ENCODE results near the gene TMEM52. TPM values are rescaled to one million over a fixed set of nuclear protein-coding genes. Genes with fewer than 3 reads are reported as not detected.

The TMEM52 gene
- total RNA-seq, 4 donors from 2014 or later: 1.7 TPM; not detected in 3

DNA sequence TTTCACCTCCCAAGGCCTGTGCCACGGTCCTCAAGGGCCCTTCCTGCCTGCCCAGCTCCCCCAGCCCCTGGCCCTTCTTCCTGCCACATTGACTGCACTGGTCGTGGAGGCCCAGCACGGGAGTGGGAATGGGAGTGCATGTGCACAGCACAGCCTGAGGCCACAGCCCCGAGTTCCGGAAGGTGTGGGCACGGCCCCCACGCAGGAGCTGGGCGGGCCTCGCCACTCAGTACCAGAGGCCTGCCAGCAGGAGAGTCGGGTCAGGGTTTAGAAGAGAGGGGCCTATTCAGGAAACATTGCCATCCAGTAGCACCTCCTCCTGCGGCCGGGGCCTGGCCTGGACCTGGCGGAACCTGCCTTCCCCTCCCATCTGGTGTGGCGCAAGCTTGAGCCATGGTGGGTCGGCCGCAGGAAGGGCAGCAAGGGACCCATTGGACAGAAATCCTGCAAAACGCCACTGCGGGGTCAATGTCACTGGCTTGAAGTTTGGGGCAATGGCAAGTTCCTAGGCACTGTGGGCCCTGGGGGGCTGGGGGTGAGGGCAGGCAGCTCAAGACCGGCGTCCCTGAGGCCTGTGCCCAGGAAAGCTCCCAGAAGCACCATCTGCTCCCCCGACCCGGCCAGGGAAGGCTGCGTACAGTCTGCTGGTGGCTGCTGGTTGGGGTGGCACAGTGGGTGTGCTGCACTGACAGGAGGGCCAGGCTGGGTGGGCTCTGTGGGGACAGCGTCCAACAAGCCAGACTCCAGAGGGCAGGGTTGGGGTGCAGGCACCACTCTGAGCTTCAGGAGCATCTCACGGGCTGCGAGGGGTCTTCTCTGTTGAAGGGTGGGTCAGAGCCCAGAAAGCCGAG lies 1.8 kb upstream of the TMEM52 start:
- Histone ChIP-seq H3K27ac (no peak overlapping the region), H3K27me3 (no peaks in the 10 kb centered on the region), H3K36me3 (no peaks in the 10 kb centered on the region), H3K4me1 (peaks cover 0 to 14% of the 10 kb centered on the region in 2 donors), H3K9me3 (no peaks in the 10 kb centered on the region), H3K4me3 (no peak overlapping the region)
- intact Hi-C loops (cut with DNase I; ENCODE audit: low total_unique reads): no loop called here
- DNase-seq: no peak
- TF ChIP-seq, protein P1, sequence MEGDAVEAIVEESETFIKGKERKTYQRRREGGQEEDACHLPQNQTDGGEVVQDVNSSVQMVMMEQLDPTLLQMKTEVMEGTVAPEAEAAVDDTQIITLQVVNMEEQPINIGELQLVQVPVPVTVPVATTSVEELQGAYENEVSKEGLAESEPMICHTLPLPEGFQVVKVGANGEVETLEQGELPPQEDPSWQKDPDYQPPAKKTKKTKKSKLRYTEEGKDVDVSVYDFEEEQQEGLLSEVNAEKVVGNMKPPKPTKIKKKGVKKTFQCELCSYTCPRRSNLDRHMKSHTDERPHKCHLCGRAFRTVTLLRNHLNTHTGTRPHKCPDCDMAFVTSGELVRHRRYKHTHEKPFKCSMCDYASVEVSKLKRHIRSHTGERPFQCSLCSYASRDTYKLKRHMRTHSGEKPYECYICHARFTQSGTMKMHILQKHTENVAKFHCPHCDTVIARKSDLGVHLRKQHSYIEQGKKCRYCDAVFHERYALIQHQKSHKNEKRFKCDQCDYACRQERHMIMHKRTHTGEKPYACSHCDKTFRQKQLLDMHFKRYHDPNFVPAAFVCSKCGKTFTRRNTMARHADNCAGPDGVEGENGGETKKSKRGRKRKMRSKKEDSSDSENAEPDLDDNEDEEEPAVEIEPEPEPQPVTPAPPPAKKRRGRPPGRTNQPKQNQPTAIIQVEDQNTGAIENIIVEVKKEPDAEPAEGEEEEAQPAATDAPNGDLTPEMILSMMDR (IDR thresholded peaks at IDR 0.05): no peak
- TF ChIP-seq POLR2A (IDR thresholded peaks at IDR 0.05): no peak

DNA sequence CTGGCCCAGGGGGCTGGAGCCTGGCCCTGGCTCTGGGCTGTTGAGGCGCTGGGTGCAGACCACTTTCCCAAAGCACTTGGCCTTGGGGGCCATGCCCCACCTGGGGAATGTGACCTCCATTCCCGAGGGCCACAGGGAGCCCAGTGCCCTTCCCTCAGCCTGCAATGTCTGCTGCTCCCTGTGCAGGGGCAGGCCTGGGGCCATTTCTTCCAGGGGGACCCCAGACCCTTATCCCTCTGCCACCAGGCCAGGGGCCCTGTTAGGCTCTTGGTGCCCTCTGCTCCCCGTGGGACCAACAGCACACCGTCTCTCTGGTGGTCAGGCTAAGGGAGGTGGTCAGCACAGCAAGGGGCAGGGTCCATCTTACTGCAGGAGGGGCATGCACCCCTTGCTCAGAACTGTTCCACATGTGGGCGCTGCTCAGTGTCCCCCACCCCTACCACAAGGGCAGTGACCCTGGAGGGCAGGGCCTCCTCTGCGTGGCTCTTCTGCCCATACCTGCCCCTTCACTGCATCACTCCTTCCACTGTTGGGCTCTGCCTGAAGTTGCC lies 1.1 kb upstream of the TMEM52 start:
- peaks cover 0 to 14% of the 10 kb centered on the region in 2 donors for H3K4me1 ChIP-seq
- no peak for TF ChIP-seq POLR2A (IDR thresholded peaks at IDR 0.05)
- TF ChIP-seq, protein P1 (IDR thresholded peaks at IDR 0.05): no peak
- no peak overlapping the region for H3K4me3 ChIP-seq
- no peaks in the 10 kb centered on the region for H3K36me3 ChIP-seq
- H3K27ac ChIP-seq: peak overlapping the region in 1 of 2 donors; percentile 72
- intact Hi-C loops (cut with DNase I; ENCODE audit: low total_unique reads): no loop called here
- DNase-seq: no peak
- H3K9me3 ChIP-seq: no peaks in the 10 kb centered on the region
- H3K27me3 ChIP-seq: no peaks in the 10 kb centered on the region

DNA sequence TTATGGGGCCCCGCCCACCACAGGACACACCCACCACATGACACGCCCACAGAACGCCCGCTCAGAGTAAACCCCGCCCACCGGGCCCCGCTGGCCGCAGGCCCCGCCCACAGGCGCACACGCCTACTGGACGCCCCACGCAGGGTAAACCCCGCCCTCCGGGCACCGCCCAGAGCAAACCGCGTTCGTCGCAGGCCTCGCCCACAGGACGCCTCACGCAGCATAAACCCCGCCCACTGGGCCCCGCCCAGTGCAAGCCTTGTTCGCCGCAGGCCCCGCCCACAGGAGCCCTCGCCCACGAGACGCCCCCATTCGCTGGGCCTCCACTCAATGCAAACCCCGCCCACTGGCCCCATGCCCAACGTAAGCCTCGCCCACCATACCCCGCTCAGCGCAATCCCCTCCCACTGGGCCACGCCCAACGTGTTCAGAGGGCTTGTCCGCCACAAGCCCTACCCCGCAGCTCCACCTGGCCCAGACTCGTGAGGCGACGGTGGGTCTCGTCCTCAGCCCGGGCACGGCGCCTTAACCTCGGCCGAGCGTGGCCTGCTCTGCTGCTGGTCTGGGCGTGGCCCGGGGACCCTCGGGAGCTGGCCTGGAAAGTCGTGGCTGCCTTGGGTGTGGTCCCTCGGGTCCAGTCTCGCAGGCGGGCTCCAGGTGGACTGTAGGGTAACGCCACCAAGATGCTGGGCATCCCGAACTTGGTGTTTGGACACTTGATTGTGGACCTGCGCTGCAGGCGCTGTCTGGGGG lies 401 bp upstream of the TMEM52 start:
- H3K36me3 ChIP-seq: no peaks in the 10 kb centered on the region
- H3K4me1 ChIP-seq: peaks cover 0 to 14% of the 10 kb centered on the region in 2 donors
- TF ChIP-seq, protein P1 (IDR thresholded peaks at IDR 0.05): no peak
- peak in 1 of 2 donors; percentile 25 for TF ChIP-seq POLR2A (IDR thresholded peaks at IDR 0.05)
- peak overlapping the region in 1 of 2 donors; percentile 57 for H3K4me3 ChIP-seq
- no peaks in the 10 kb centered on the region for H3K27me3 ChIP-seq
- H3K27ac ChIP-seq: peak overlapping the region in 1 of 2 donors; percentile 72
- no peaks in the 10 kb centered on the region for H3K9me3 ChIP-seq
- intact Hi-C loops (cut with DNase I; ENCODE audit: low total_unique reads): no loop called here
- DNase-seq: peak; percentile 97 to 98

DNA sequence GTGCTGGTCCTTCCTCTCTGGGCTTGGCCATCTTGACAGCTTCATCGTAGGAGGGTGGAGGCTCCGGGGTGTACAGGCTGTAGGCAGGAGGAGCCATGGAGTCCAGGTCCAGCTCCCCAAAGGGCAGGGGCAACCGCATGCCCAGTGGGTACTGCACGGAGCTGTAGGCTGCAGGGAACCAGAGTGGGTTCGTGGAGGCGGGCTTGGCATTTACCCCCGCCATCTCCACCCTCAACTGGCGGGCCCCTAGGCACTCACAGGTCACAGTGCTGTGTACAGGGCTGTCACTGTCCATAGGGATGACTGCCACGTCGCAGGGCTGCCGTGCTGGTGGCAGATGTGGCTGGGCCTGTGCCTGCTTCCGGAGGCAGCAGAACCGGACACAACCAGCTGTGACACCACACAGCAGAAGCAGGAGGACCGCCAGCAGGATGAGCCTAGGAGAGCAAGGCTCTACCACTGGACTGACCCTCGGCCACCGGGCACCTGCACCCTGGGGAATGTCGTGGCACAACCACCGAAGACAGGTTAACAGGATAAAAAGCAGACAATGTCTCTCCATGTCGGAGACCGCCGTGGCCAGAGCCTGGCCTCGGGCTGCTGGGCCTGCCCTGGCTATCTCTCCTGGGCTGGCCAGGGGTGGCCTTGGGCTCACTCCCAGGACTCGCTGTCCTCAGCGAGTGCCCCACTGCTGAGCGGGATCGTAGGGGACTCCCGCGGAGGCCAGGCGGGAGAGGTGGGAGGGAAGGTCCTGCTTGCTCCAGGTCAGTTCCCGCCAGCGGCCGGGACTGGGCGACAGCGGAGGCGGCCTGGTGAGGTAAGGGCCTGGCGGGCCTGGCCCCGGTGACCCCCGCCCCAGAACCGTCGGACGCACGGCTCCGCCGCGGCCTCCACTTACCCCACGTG lies 831 bp downstream of the TMEM52 start:
- H3K36me3 ChIP-seq: no peaks in the 10 kb centered on the region
- TF ChIP-seq POLR2A (IDR thresholded peaks at IDR 0.05): no peak
- TF ChIP-seq, protein P1 (IDR thresholded peaks at IDR 0.05): no peak
- intact Hi-C loops (cut with DNase I; ENCODE audit: low total_unique reads): no loop called here
- no peak for DNase-seq
- H3K27me3 ChIP-seq: no peaks in the 10 kb centered on the region
- peaks cover 0 to 14% of the 10 kb centered on the region in 2 donors for H3K4me1 ChIP-seq
- H3K4me3 ChIP-seq: peak overlapping the region; percentile 1 to 57
- no peaks in the 10 kb centered on the region for H3K9me3 ChIP-seq
- peak overlapping the region in 1 of 2 donors; percentile 72 for H3K27ac ChIP-seq
